ACC112 (cell line): ENCODE results near the gene MACROD2.

Experiments used
- H2AFZ ChIP-seq: fragments of 200-600 bp; sonication (generic); one replicate; pipeline ENCODE4 v1.6.0; 2017; ENCODE audit warnings: antibody characterized with exemption, low read length; ENCODE audit not compliant: unreplicated experiment
- H3K27ac ChIP-seq: fragments of 200-600 bp; sonication (generic); 2 replicates; pipeline ENCODE4 v1.5.1; 2014; ENCODE audit warnings: low read depth, mild to moderate bottlenecking, antibody characterized with exemption, low read length, moderate library complexity
- H3K27me3 ChIP-seq: fragments of 200-600 bp; sonication (generic); 2 replicates; pipeline ENCODE4 v1.6.1; 2014; ENCODE audit warnings: mild to moderate bottlenecking, antibody characterized with exemption, low read length, moderate library complexity, mixed read lengths; ENCODE audit not compliant: insufficient read depth
- H3K36me3 ChIP-seq: fragments of 200-600 bp; sonication (generic); 2 replicates; pipeline ENCODE4 v1.6.1; 2016; ENCODE audit warnings: mild to moderate bottlenecking, antibody characterized with exemption, low read length, moderate library complexity, mixed read lengths; ENCODE audit not compliant: insufficient read depth
- H3K4me1 ChIP-seq: fragments of 200-600 bp; sonication (generic); one replicate; pipeline ENCODE4 v1.6.1; 2016; ENCODE audit warnings: low read length, mixed read lengths; ENCODE audit not compliant: insufficient read depth, unreplicated experiment, control insufficient read depth
- H3K4me3 ChIP-seq: fragments of 200-600 bp; sonication (generic); 2 replicates; pipeline ENCODE4 v1.5.1; 2014; ENCODE audit warnings: mild to moderate bottlenecking, low read depth, low read length
- H3K79me2 ChIP-seq: fragments of 200-600 bp; sonication (generic); one replicate; pipeline ENCODE4 v1.6.0; 2016; ENCODE audit warnings: low read length; ENCODE audit not compliant: control insufficient read depth, unreplicated experiment, insufficient read depth

MACROD2 gene

GRCh38 chr20:14386726-14387125 is 391.4 kb downstream of the MACROD2 start:
- no peaks in the 10 kb centered on the region for H3K4me1 ChIP-seq
- no peaks in the 10 kb centered on the region for H3K79me2 ChIP-seq
- H3K27me3 ChIP-seq = no peaks in the 10 kb centered on the region
- no peak overlapping the region for H3K4me3 ChIP-seq
- H3K27ac ChIP-seq = no peak overlapping the region
- no peaks in the 10 kb centered on the region for H3K36me3 ChIP-seq
- H2AFZ ChIP-seq = no peak overlapping the region

- Histone ChIP-seq H3K36me3 (no peaks in the 10 kb centered on the region), H2AFZ (no peak overlapping the region), H3K27ac (no peak overlapping the region), H3K27me3 (no peaks in the 10 kb centered on the region), H3K4me1 (peaks cover 5% of the 10 kb centered on the region), H3K4me3 (no peak overlapping the region), H3K79me2 (no peaks in the 10 kb centered on the region)
These were observed 406.3 kb downstream of the MACROD2 start for GRCh38 chr20:14401479-14402138.

GRCh38 chr20:14404515-14404914 is 409.2 kb downstream of the MACROD2 start:
- H3K36me3 ChIP-seq = no peaks in the 10 kb centered on the region

GRCh38 chr20:14406495-14406894 is 411.2 kb downstream of the MACROD2 start:
- Histone ChIP-seq H3K27ac (peak overlapping the region; percentile 5; the same call in 1 of the 2 replicates), H3K27me3 (no peaks in the 10 kb centered on the region), H2AFZ (peak overlapping the region; percentile 11), H3K36me3 (no peaks in the 10 kb centered on the region), H3K79me2 (no peaks in the 10 kb centered on the region), H3K4me1 (peaks cover 14% of the 10 kb centered on the region), H3K4me3 (no peak overlapping the region)

More at GRCh38 chr20:14404515-14404914, 409.2 kb downstream of the MACROD2 start:
- no peak overlapping the region for H3K27ac ChIP-seq
- peaks cover 14% of the 10 kb centered on the region for H3K4me1 ChIP-seq
- H3K4me3 ChIP-seq = no peak overlapping the region
- H2AFZ ChIP-seq = no peak overlapping the region
- H3K79me2 ChIP-seq = no peaks in the 10 kb centered on the region
- H3K27me3 ChIP-seq = no peaks in the 10 kb centered on the region

- H3K79me2 ChIP-seq = no peaks in the 10 kb centered on the region
- H3K27ac ChIP-seq = 0 out of 2 replicates have a peak overlapping the region, but pooled peaks have one; percentile 5
- peaks cover 14% of the 10 kb centered on the region for H3K4me1 ChIP-seq
- no peak overlapping the region for H3K4me3 ChIP-seq
- H2AFZ ChIP-seq = no peak overlapping the region
- H3K36me3 ChIP-seq = no peaks in the 10 kb centered on the region
- H3K27me3 ChIP-seq = no peaks in the 10 kb centered on the region
These were observed 412.0 kb downstream of the MACROD2 start for GRCh38 chr20:14407336-14407735.

GRCh38 chr20:14410869-14411555 is 415.7 kb downstream of the MACROD2 start:
- Histone ChIP-seq H3K36me3 (no peaks in the 10 kb centered on the region), H2AFZ (no peak overlapping the region), H3K79me2 (no peaks in the 10 kb centered on the region), H3K4me1 (peaks cover 13% of the 10 kb centered on the region), H3K27ac (no peak overlapping the region), H3K27me3 (no peaks in the 10 kb centered on the region), H3K4me3 (no peak overlapping the region)

GRCh38 chr20:14412065-14412681 is 416.9 kb downstream of the MACROD2 start:
- Histone ChIP-seq H3K27ac (no peak overlapping the region), H3K79me2 (no peaks in the 10 kb centered on the region), H3K4me1 (peaks cover 3% of the 10 kb centered on the region), H3K36me3 (no peaks in the 10 kb centered on the region), H3K27me3 (no peaks in the 10 kb centered on the region), H2AFZ (no peak overlapping the region), H3K4me3 (no peak overlapping the region)

- Histone ChIP-seq H3K4me1 (no peaks in the 10 kb centered on the region), H2AFZ (no peak overlapping the region), H3K36me3 (no peaks in the 10 kb centered on the region), H3K79me2 (no peaks in the 10 kb centered on the region), H3K27ac (no peak overlapping the region), H3K27me3 (no peaks in the 10 kb centered on the region), H3K4me3 (no peak overlapping the region)
These were observed 418.5 kb downstream of the MACROD2 start for GRCh38 chr20:14413835-14414234.

GRCh38 chr20:14414560-14414959 is 419.2 kb downstream of the MACROD2 start:
- H3K27me3 ChIP-seq = no peaks in the 10 kb centered on the region
- H3K4me3 ChIP-seq = no peak overlapping the region
- no peak overlapping the region for H2AFZ ChIP-seq

GRCh38 chr20:14415467-14415866 is 420.2 kb downstream of the MACROD2 start:
- Histone ChIP-seq H3K36me3 (no peaks in the 10 kb centered on the region), H3K4me1 (no peaks in the 10 kb centered on the region), H3K79me2 (no peaks in the 10 kb centered on the region), H3K27me3 (no peaks in the 10 kb centered on the region), H3K27ac (no peak overlapping the region), H3K4me3 (no peak overlapping the region), H2AFZ (no peak overlapping the region)

More at GRCh38 chr20:14414560-14414959, 419.2 kb downstream of the MACROD2 start:
- Histone ChIP-seq H3K36me3 (no peaks in the 10 kb centered on the region), H3K27ac (no peak overlapping the region), H3K4me1 (no peaks in the 10 kb centered on the region), H3K79me2 (no peaks in the 10 kb centered on the region)
